Measurements from ENCODE around the gene RLBP1. TPM values are rescaled to one million over a fixed set of nuclear protein-coding genes. Genes with fewer than 3 reads are reported as not detected.

The RLBP1 gene
- total RNA-seq, 1 experiment from 2014 or later: not detected

DNA sequence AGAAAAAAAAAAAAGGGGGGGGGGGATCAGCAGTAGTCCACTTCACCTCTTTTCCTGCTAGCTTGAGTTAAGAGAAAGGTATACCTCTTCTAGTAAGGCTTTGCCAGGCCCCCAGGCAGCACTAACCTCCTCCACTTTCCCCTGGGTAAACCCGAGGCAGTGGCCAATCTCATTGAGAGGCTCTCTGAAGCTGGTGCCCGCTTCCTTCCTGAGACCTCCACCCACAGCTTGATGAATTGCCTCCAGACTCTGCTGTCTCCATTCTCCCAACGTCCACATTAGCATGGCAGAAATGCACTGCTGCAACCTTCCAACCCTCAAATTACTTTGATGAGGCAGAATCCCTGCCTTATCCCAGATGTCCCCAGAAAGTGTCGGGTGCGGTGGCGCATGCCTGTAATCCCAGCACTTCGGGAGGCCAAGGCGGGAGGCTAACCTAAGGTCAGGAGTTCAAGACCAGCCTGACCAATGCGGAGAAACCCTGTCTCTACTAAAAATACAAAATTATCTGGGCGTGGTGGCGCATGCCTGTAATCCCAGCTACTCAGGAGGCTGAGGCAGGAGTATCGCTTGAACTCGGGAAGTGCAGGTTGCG, 15.3 kb downstream of the RLBP1 start:
- no peak overlapping the region for H2AFZ ChIP-seq (ENCODE audit: low read length)
- no peak overlapping the region for H3K9ac ChIP-seq (ENCODE audit: low read length)
- no peak for ATAC-seq
- no TSS peak for BruUV-seq (replicated peaks)
- H3K4me2 ChIP-seq (ENCODE audit: low read length): no peak overlapping the region
- H3K36me3 ChIP-seq (ENCODE audit: low read depth, low read length): no peaks in the 10 kb centered on the region
- H3K9me2 ChIP-seq (replicated peaks; ENCODE audit: low read length): no peaks in the 10 kb centered on the region
- no peak overlapping the region for H3K4me3 ChIP-seq (ENCODE audit: low read length)
- no peaks in the 10 kb centered on the region for H3K4me1 ChIP-seq (ENCODE audit: insufficient read depth, low read length)
- TF ChIP-seq, protein P1, sequence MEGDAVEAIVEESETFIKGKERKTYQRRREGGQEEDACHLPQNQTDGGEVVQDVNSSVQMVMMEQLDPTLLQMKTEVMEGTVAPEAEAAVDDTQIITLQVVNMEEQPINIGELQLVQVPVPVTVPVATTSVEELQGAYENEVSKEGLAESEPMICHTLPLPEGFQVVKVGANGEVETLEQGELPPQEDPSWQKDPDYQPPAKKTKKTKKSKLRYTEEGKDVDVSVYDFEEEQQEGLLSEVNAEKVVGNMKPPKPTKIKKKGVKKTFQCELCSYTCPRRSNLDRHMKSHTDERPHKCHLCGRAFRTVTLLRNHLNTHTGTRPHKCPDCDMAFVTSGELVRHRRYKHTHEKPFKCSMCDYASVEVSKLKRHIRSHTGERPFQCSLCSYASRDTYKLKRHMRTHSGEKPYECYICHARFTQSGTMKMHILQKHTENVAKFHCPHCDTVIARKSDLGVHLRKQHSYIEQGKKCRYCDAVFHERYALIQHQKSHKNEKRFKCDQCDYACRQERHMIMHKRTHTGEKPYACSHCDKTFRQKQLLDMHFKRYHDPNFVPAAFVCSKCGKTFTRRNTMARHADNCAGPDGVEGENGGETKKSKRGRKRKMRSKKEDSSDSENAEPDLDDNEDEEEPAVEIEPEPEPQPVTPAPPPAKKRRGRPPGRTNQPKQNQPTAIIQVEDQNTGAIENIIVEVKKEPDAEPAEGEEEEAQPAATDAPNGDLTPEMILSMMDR (conservative IDR thresholded peaks at IDR 0.05; ENCODE audit: low read depth, low read length): no peak
- TF ChIP-seq EZH2 (IDR thresholded peaks at IDR 0.05; ENCODE audit: low read length, unreplicated experiment) (no peak), EZH2phosphoT487 (IDR thresholded peaks at IDR 0.05; ENCODE audit: borderline replicate concordance, low read length) (no peak)
- intact Hi-C loops (cut with micrococcal nuclease): loop anchor here (2.0 kb wide), 1 partner anchor 37 kb away; the partner anchor contains the start of gene FANCI
- H4K20me1 ChIP-seq (ENCODE audit: low read length): no peaks in the 10 kb centered on the region
- H3K27me3 ChIP-seq (ENCODE audit: low read length): no peaks in the 10 kb centered on the region
- no peak for DNase-seq
- H3K27ac ChIP-seq (ENCODE audit: low read length): no peak overlapping the region
- ChIA-PET CTCF (interaction anchor here (0.6 to 2.2 kb wide), 11 partner anchors 22 to 383 kb away, joined by 3 to 24 read pairs (median 3); partner anchors contain the start of genes ABHD2 and POLG), POLR2A (ENCODE audit: unreplicated experiment) (no interaction called here)
- H3K9me3 ChIP-seq (ENCODE audit: low read length): no peaks in the 10 kb centered on the region
- no peaks in the 10 kb centered on the region for H3F3A ChIP-seq (ENCODE audit: low read length, unreplicated experiment)
- no peaks in the 10 kb centered on the region for H3K79me2 ChIP-seq (ENCODE audit: low read length)

DNA sequence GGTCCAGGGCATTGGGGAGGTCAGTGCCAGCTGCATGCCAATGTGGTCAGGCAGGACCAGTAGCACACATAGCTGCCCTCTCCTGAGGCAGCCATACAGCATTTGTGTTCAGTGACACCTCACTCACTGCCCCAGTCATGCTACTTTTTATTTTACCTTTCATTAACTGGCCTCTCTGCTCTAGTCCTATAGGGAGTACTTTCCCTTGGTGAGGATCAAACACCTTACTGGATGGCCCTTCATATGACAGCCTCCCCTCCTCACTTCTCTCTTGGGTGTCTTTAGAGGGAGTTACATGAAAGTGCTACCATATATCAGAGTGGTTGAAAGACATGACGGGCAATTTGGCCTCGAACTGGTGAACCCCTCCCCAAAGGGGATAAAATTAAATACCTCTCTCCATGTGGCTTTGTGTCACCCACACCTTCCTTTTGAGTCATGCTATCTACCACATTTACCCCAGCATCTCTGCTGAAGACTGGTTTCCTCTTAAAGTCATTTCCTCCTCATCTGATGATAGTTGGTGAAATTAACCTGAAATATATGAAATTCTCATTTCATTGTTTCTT, 17.6 kb downstream of the RLBP1 start:
- Histone ChIP-seq H3K4me1 (ENCODE audit: insufficient read depth, low read length) (no peaks in the 10 kb centered on the region), H3K27me3 (ENCODE audit: low read length) (no peaks in the 10 kb centered on the region), H3K9me2 (replicated peaks; ENCODE audit: low read length) (no peaks in the 10 kb centered on the region), H3K27ac (ENCODE audit: low read length) (no peak overlapping the region), H3K9ac (ENCODE audit: low read length) (no peak overlapping the region), H2AFZ (ENCODE audit: low read length) (no peak overlapping the region), H3K4me2 (ENCODE audit: low read length) (no peak overlapping the region), H3K4me3 (ENCODE audit: low read length) (no peak overlapping the region), H4K20me1 (ENCODE audit: low read length) (no peaks in the 10 kb centered on the region), H3K9me3 (ENCODE audit: low read length) (no peaks in the 10 kb centered on the region), H3F3A (ENCODE audit: low read length, unreplicated experiment) (no peaks in the 10 kb centered on the region), H3K36me3 (ENCODE audit: low read depth, low read length) (no peaks in the 10 kb centered on the region), H3K79me2 (ENCODE audit: low read length) (no peaks in the 10 kb centered on the region)
- BruUV-seq (replicated peaks): no TSS peak
- ChIA-PET POLR2A (ENCODE audit: unreplicated experiment) (no interaction called here), CTCF (interaction anchor here (0.5 to 0.7 kb wide), 2 partner anchors 162 to 233 kb away, joined by 3 to 5 read pairs; no protein-coding TSS in a partner anchor)
- TF ChIP-seq EZH2 (IDR thresholded peaks at IDR 0.05; ENCODE audit: low read length, unreplicated experiment): no peak
- TF ChIP-seq, protein P1 (conservative IDR thresholded peaks at IDR 0.05; ENCODE audit: low read depth, low read length): no peak
- intact Hi-C loops (cut with micrococcal nuclease): no loop called here
- ATAC-seq (no peak), DNase-seq (no peak)

DNA sequence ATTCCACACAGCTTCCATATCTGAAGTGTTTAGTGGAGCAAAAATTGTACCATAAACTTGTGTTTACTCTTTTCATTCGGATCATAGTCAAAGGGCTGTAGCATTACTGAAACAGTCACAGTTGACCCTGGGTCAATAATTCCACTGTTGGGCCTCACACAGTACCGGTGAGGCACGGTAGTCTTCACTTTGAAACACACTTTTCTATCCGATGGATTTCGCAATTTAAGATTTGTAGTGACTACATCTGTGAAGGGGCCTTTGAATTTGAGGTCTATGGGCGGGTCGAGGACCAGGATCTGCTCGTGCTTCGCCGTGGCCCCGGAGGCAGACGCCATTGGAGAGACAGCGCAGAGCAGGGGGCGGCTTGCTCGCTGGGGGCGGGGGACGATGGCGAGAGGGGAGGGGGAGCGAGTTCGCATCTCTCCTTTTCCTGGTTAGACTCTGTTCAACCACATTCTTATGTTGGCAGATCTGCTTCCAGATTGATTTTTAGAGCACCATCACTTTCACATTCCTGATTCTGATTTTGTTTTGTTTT, 19.8 kb downstream of the RLBP1 start:
- Histone ChIP-seq H3K4me1 (ENCODE audit: insufficient read depth, low read length) (peaks cover 13% of the 10 kb centered on the region), H3K9ac (ENCODE audit: low read length) (no peak overlapping the region), H3K79me2 (ENCODE audit: low read length) (no peaks in the 10 kb centered on the region), H3K36me3 (ENCODE audit: low read depth, low read length) (no peaks in the 10 kb centered on the region), H3K9me2 (replicated peaks; ENCODE audit: low read length) (no peaks in the 10 kb centered on the region), H3K9me3 (ENCODE audit: low read length) (no peaks in the 10 kb centered on the region), H4K20me1 (ENCODE audit: low read length) (no peaks in the 10 kb centered on the region), H3K27ac (ENCODE audit: low read length) (no peak overlapping the region), H3F3A (ENCODE audit: low read length, unreplicated experiment) (no peaks in the 10 kb centered on the region), H3K4me3 (ENCODE audit: low read length) (no peak overlapping the region), H3K4me2 (ENCODE audit: low read length) (no peak overlapping the region), H3K27me3 (ENCODE audit: low read length) (no peaks in the 10 kb centered on the region), H2AFZ (ENCODE audit: low read length) (no peak overlapping the region)
- DNase-seq: no peak
- ChIA-PET POLR2A (ENCODE audit: unreplicated experiment) (no interaction called here), CTCF (no interaction called here)
- no TSS peak for BruUV-seq (replicated peaks)
- intact Hi-C loops (cut with micrococcal nuclease): no loop called here
- no peak for ATAC-seq
- TF ChIP-seq, protein P1 (conservative IDR thresholded peaks at IDR 0.05; ENCODE audit: low read depth, low read length): no peak
- TF ChIP-seq EZH2phosphoT487 (IDR thresholded peaks at IDR 0.05; ENCODE audit: borderline replicate concordance, low read length) (no peak), EZH2 (IDR thresholded peaks at IDR 0.05; ENCODE audit: low read length, unreplicated experiment) (no peak)
